Activated T-cell treated with anti-CD3 and anti-CD28 coated beads, Interleukin-2, amount 50 U/mL, for 48 hours (primary cell): ENCODE results near the gene GSC.
"Not testable (repeated sequence)": the region's sequence is repeated elsewhere in the genome, so short reads cannot be mapped to it uniquely, and the experiment has no call there.

ENCODE experiments used
- DNase-seq, 2 experiments: peaks; one replicate each; pipeline ENCODE4 v3.0.0-alpha.2; 2020

GSC gene

DNA sequence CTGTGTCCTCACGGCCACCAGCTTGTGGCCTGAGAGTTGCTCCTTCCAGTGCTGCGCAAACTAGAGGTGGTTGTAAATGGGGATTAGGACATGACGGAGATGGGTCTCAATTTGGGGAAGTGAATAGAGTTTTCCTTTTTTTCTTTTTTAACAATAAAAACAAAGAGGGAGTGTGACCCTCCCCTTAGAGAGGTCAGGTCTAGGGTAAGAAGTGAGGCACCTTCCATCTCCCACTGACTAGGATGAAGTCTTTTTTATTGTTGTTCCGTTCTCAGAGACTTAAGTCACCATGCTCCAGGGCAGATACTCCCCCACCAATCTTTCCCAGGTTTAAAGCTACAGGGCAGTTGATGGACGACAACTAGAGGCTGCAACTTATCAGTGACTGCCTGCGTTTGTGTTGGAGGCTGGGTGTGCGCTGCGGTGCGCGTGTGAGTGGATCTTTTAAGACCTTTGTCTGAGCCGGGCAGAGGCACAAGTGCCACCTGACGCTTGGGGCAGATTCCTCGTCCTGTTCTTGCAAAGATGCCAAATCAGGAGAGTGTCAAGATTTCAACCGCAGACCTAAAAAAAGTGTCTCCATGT lies 2.1 kb upstream of the GSC start:
- no peak for DNase-seq

DNA sequence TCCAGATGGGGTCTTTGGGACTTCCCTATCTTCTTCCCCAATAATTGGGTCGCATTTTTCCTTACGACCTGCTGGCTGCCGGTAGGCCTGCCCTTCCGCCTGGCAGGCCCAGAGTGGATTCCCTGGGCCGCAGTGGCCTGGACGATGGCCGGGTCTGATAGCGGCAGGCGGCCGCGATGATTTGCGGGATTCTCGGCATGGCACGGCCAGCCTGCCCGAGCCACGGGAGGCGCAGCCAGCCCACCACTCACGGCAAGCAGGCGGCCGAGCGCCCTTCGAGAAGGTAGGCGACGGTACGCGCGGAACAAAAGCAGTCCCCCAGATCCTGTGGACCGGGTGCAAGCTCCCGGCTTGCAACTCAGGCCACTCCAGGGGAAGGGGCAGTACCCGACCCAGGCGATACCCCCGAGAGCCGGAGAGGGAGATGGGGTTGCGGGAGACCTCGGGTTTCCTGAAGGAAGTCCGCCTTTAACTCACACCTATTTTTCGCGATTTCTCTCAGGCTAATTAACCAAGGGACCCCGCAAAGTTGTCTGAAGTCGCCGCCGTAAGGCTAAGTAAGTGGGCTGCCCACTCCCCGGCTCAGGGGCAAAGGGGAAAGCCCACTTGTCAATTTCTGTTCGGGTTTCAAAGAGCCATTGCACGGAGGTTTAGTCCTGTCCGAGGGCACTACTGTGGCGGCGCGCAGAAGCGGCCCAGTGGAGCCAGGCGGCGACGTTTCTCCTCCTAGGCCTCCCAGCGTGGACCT lies 1.4 kb upstream of the GSC start:
- DNase-seq: no peak

DNA sequence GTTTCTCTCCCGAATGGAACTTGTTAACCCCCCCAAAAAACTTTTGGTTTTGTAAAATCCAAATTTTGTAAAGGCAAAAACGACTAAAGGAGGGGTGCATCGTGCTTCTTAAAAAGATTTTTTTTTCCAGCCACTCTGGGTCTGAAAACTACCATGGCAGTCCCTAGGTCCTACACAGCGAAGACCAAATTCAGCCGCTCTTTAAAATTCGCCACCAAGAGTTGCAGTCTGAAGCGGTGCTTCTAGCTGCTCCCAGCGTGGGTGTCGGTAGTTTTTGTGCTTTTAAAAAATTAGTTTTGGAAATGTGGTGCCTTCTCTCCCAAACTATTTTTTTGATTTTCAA lies 873 bp upstream of the GSC start:
- no peak for DNase-seq

DNA sequence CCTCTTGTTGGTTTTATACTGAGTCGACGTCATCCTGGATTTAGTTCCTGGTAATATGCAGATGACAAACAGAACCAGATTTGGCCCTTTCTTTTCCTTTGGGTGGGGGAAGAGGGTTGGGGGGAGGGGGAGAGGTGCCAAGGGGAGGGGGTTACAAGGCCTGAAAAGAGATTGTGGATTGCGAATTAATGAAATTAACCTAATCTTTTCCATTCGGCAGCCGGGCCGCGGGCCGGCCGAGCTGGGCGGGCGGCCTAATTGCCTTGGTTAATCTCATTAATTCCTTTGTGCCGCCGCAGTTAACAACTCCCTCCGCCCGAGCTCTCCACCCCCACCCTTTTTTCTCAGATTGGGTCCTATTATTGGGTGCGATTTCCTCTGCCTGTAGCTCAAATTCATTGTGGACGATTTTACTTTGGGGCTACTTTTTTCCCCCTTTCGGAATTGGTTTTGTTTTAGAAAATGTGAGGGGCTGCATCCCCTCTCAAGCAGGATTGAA lies 387 bp upstream of the GSC start:
- no peak for DNase-seq

DNA sequence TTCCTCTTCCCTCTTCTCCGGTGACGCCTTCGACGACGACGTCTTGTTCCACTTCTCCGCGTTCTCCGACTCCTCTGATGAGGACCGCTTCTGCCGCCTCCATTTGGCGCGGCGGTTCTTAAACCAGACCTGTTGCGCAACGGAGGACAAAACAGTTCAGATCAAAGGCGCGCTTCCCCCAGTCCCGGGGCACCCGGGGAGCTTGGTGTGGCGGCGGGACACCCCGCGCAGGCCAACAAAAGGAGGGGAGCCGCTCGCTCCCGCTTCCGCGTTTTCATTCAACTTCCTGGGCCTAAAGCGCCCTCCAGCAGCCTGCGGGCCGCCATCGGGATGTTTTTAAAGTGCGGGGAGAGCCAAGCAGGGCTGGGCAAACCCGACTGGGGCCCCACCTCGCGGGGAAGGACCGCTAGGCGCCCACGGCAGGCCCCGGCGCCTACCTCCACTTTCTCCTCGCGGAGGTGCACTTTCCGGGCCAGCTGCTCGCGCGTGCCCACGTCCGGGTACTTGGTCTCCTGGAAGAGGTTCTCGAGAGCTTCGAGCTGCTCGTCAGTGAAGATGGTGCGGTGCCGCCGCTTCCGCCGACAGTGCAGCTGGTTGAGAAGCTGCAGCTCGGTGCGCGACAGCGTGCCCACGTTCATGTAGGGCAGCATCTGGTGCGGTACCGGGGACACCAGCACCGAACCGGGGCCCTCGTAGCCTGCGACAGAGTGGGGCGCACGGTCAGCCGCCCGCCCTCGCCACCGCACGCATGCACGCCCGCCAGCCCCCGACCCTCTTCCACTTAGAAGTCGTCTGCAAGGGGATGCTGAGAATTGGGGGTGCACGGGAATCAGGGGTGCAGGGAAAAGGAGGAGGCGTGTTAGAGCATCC lies 1.2 kb downstream of the GSC start:
- peak; percentile 48 to 55 for DNase-seq

DNA sequence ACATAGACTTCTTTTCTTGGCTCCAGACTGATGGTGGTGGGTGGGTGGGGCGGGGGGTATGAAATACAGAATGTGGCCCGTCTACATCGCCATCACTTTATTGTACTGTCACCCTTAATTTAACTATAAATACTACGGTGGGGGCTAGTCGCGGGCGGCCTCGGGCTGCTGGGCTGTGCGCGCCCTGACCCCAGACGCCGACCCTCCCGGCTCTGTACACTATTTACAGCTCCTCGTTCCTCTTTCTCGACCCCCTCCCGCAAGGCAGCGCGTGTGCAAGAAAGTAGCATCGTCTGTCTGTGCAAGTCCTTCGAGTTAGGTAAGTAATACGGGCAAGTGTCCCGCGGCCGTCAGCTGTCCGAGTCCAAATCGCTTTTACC lies 1.8 kb downstream of the GSC start:
- DNase-seq: no peak

DNA sequence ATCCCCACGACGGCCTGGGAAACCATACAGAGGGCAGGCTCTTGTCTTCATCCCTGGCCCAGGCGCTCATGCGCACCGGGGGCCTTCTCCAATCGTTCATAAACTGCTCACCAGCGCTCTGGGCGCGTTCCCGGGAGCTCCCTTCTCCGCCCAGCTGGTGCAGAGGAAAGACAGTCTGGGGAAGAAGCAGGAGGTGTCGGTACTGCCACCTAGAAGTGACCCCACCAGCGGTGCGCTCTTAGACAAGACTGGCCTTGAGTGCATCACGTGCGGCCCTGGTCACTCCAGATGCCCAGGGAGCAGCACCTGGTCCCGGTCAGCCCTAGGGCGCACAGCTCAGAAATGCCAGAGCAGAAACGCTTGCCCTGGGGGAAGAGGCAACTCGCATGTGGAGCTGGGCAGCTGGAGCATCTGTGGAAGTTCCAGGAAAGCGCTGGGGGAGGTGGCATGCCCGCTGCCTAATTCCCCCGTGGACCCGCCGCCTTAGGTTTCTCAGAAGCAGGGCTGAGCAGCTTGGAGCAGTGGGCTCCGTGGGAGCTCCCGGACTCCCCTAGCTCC lies 2.5 kb downstream of the GSC start:
- no peak for DNase-seq

DNA sequence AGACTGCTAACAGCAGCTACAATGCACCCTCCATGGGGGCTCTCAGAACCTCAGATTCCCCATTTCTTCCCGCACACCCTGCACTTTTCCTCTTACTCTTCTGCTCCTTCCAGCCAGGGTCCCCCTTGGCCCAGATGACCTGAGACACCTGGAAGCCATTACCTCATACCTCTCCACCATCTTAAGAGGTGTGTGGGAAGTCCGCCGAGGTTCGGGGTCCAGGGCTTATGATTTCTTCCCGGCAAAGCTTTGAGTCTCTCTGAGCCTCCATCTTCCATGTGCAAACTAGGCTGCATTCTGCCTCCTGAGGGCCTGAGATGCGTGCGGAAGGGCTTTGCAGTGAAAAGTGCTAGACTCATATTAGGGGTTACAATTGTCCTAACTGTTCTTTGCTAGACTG lies 5.3 kb downstream of the GSC start:
- DNase-seq: no peak

DNA sequence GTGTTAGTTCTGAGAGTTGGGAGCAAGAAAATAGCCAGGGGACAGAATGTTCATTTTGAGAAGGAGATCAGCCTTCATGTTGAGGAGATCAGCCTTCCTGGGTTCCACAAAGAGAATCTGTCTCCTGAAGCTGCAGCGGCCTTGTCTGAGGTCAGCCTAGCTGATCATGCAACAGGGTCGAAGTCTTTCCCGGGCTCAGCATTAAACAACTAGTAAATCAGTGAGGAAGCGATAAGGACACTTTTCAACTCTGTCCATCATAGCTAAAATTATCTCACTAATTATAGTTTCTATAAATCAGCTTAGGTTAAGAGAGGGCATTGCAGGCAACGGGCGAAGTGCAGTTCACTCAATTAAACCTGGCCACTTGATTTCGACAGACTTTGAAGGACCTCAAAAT lies 7.5 kb downstream of the GSC start:
- no peak for DNase-seq

DNA sequence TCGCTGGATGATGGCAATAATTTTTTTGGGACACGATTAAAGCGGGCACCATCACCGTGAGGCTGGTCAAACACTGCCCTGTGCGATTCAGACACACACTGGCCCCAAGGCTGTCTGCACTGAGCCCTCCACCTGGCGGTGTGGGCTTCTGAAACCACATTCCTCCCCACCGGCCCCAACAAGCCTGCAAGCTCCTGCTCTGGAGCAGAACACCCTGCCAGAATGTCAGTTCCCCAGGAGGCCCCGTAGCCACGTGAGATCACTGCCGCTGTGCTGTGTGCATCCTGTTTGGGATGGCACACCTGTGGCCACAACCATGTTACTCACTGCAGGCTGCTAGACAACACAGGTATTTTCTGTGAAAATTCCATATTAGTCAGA lies 7.9 kb downstream of the GSC start:
- no peak for DNase-seq

DNA sequence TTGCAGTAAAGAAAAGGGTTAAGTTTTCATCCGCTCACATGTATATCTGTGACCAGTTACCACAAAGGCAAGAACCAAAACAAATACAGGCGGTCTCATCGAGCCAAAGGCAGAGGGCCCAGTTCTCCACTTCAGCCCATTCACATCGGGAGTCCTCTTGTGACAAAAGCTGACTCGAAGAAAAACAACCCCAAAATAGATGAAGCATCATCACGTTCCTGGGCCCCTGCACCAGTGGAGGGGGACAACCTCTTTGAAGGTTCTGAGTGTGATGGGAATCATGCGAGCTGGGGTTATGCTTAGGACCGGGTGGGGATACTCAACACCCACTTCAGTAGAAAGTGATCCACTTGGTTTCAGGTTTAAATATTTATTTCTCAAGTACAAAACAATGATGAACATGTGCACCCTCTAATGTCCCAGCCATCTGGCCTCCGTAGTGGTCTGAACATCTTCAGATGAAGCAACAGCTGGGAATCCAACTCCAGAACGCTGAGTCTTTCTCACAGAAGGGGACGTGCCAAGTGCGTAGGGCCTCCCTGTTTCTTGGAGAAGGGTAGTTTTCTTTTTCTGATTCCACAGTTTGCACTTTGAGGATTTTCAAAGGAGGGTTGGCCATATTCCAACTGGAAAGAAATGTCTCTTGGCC lies 8.4 kb downstream of the GSC start:
- no peak for DNase-seq

DNA sequence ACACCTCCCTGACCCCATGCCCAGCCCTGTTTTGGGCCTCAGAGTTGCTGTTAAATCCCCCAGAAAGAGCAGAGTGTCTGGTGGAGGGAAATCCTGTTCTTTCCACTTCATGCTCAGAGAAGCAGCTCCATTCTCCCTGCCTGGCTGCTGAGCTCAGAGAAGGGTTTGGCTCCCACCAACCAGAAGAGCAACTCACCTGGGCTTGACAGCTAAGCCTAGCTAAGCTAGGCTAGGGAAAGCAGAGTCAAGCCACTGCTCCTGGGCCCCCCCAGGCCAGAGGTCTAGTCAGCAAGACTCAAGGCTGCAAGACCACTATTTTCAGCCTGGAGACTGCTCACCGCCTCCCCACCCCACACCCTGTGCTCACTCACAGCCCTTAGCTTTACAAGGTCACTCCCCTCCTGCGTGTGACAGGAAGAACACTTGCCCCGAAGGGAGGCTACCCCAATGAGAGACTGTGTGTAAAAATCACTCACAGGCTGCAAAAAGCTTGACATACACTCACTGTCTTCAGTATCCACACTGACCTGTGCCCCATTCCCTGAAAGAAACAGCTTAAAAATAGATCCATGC lies 13.5 kb downstream of the GSC start:
- DNase-seq: no peak

DNA sequence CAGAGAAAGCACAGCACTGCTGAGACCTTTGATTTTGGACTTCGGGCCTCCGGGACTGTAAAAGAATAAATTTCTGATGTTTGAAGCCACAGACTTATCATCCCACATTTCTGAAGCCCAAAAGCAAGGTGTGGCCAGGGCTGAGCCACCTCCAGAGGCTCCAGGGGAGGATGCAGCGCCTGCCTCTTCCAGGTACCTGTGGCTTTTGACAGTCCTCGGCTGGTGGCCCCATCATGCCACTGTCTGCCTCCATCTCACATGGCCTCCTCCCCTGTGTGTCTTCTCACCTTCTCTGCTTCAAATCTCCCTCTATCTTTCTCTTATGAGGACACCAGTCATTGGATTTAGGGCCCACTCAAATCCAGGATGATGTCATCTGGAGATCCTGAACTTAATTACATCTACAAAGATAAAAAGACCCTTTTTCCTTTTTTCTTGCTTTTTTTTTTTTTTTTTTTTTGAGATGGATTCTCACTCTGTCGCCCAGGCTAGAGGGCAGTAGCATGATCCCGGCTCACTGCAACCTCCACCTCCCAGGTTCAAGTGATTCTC lies 15.4 kb downstream of the GSC start:
- no peak for DNase-seq

DNA sequence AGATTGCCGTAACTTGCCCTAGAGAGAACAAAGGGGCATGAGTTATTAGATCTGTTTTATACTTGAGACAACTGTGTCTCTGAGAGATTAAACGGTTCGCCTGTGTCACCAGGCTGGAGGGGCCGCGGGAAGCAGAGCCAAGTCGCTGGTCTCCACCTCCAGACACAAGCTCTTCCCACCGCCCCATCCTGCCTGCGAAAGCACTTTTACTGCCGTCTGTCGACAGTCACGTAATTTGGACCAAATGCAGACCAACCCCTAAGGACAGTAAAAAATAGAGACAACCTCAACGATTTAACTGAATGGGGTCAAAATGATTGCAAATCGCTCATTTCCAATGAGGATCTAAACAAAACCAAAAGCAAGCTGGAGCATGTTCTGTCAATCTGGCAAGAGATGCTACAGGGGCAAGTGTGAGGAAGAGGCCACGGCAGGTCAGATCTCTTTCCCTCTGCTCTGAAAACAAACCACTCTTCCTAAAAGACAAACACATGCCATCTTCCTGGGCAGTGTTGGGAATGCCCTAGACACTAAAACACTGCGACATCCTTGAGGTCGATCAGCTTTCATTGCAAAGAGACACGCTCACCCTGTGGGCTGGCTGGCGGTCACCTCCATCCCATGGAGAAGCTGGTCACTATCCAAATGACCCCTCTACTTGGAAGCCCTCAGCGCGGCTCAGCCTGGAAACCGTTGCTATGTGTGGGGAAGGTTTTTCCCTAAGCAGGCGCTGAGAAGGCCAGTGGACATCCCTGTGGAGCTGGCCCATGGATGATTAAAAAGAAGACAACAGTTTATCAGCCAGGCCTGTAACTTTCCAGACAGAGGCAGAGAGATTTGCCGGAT lies 17.1 kb downstream of the GSC start:
- no peak for DNase-seq

DNA sequence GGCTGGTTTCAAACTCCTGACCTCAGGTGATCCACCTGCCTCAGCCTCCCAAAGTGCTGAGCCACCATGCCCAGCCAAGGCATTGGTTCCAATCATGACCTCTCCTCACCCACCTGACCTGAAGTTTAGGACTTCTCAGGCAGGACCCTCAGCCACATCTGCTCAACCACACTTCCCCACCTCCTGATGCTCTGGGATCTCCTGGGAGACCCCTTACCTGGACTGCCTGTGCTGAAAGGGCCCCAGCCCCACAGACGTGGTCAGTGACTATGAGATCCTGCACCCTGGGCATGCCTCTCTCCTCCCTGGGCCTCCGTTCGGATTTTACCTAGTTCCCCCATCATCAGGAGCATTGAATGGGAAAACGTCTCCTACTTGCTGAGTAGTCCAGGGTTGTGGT lies 18.0 kb downstream of the GSC start:
- no peak for DNase-seq

DNA sequence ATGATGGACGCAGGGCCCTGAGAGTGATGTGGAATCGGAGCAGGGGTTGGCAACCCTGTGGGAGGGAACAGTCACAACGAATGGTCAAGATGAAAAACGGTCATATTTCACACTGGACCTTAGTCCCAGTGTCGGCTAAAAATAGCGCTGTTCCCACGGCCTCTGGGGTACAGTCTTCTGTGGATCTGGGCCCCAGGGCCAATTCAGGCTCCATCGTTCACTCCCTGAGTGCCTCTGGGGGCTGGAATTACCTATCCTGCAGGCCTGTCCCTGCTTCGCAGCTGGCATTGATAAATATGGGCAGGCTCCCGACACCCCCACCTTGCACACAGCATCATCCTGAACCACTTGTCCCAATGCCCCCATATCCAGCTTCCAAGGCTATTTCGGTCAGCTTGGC lies 18.6 kb downstream of the GSC start:
- DNase-seq: no peak

DNA sequence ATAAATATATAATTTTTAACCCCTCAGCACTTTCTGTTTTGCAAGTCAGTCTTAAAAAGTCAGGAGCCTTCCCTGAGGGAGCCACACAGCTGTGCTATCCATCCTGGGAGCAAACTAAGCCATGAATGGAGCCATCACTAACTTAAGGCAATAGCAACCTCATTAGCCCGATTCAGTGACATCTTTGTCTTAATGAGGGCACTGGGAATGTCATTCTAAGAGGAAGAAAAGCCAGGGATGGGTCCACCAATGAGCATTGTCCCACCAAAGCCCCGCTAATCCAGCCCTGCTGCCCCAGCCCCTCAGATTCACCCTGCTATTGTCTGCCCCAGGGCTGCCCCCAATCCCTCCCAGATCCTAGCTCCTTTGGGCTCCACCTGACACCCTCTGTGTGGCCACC lies 19.5 kb downstream of the GSC start:
- DNase-seq: no peak

DNA sequence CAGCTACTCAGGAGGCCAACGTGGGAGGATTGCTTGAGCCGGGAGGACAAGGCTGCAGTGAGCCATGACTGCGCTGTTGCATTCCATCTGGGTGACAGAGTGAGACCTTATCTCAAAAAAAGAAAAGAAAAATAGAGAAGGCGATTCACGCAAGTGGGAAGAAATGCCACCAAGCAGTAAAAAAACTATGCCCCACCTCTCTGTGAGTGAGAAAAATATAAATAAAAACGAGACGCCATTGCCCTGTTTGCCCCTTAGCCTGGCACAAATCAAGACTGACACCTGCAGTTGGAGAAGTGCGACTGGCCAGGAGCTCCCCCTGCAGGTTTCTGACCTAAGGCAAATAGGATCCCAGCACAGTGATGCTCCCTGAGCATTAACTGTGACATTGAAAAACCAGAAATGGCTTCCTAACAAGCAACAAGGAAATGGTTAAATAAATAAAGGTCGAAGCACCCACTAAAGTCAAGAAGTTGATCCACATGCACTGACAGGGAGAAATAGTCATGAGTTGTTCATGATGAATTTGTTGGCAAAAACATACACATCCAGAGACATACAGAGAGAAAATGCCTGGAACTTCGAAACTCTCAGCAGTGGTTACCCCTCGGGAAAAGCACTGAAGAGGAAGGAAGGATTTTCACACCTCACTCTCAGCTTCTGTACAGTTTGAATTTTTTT lies 21.1 kb downstream of the GSC start:
- DNase-seq: peak; percentile 21 to 39

DNA sequence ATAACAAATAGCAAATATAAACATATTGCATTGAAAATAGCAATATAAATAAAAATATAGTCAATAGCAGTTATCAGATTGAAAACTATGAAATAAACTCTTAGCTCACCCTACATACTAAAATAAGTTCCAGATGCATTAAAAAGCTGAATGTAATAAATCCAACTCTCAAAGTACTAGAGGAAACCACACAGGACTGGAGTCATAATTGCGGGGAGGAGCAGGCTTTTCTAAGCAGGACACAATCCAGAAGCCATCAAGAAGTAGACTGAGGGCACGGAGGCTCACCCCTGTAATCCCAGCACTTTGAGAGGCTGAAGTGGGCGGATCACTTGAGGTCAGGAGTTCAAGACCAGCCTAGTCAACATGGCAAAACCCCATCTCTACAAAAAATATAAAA lies 22.2 kb downstream of the GSC start:
- no peak for DNase-seq

DNA sequence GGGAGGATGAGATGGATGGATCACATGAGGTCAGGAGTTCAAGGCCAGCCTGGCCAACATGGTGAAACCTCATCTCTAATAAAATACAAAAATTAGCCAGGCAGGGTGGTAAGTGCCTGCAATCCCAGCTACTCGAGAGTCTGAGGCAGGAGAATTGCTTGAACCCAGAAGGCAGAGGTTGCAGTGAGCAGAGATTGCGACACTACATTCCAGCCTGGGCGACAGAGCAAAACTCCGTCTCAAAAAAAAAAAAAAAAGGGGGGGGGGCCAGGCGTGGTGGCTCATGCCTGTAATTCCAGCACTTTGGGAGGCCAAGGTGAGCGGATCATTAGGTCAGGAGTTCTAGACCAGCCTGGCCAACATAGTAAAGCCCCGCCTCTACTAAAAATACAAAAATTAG lies 22.8 kb downstream of the GSC start:
- not testable (repeated sequence) for DNase-seq

DNA sequence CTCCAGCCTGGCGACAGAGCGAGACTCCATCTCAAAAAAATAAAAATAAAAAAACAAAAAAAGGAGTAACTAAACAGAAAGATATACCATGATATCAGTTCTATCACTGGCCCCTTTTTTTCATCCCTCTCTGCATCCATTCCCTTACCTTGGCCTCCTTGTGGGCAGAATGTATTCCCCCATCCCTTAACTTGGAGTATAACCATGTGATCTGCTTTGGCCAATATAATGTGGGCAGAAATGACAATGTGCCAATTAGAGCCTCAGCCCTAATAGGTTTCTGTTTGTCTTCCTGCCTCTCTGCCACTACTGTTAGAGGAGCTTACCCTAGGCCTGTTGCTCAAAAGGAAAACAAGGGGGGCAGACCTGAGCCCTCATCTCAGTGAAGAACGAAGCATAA lies 23.8 kb downstream of the GSC start:
- DNase-seq: no peak
